Raji (cell line): Measurements from ENCODE around the gene KRT6A.

ENCODE experiments used
- POLR2A ChIP-seq: IDR thresholded peaks from 2 replicates; pipeline ENCODE4 v1.6.1; 2011; ENCODE audit warnings: low read depth, low read length, control low read depth; ENCODE audit not compliant: insufficient read depth

Gene KRT6A

GRCh38 chr12:52493172-52493571 is at the start of gene KRT6A:
TSS of gene KRT6A (minus strand) at chr12:52493257. CDS start at chr12:52493188, 69 bp downstream.
- no peak for TF ChIP-seq POLR2A

GRCh38 chr12:52542157-52542556 is 49.1 kb upstream of the KRT6A start:
- no peak for TF ChIP-seq POLR2A

GRCh38 chr12:52541709-52542108 is 48.7 kb upstream of the KRT6A start:
- no peak for TF ChIP-seq POLR2A

GRCh38 chr12:52540531-52540930 is 47.5 kb upstream of the KRT6A start:
- no peak for TF ChIP-seq POLR2A

- TF ChIP-seq POLR2A: no peak
Observed at GRCh38 chr12:52539821-52540173, 46.7 kb upstream of the KRT6A start.

- TF ChIP-seq POLR2A: no peak
Observed at GRCh38 chr12:52539083-52539820, 46.2 kb upstream of the KRT6A start.

GRCh38 chr12:52537101-52537500 is 44.0 kb upstream of the KRT6A start:
- no peak for TF ChIP-seq POLR2A

- TF ChIP-seq POLR2A: no peak
Observed at GRCh38 chr12:52535574-52535973, 42.5 kb upstream of the KRT6A start.

GRCh38 chr12:52534482-52534881 is 41.4 kb upstream of the KRT6A start:
- no peak for TF ChIP-seq POLR2A

- no peak for TF ChIP-seq POLR2A
Observed at GRCh38 chr12:52533686-52534470, 40.8 kb upstream of the KRT6A start.

- no peak for TF ChIP-seq POLR2A
Observed at GRCh38 chr12:52532636-52533035, 39.6 kb upstream of the KRT6A start.

GRCh38 chr12:52531566-52532300 is 38.7 kb upstream of the KRT6A start:
- no peak for TF ChIP-seq POLR2A

- TF ChIP-seq POLR2A: no peak
Observed at GRCh38 chr12:52530905-52531304, 37.8 kb upstream of the KRT6A start.

GRCh38 chr12:52530366-52530765 is 37.3 kb upstream of the KRT6A start:
- TF ChIP-seq POLR2A: no peak

- no peak for TF ChIP-seq POLR2A
Observed at GRCh38 chr12:52529846-52530245, 36.8 kb upstream of the KRT6A start.

- TF ChIP-seq POLR2A: no peak
Observed at GRCh38 chr12:52529417-52529816, 36.4 kb upstream of the KRT6A start.

GRCh38 chr12:52528641-52529143 is 35.6 kb upstream of the KRT6A start:
- TF ChIP-seq POLR2A: no peak
